Uterus (tissue), 2 donors: ENCODE results near the gene CERS6.

Experiments used
- CTCF ChIP-seq, 4 experiments: fragments of 200-600 bp in 2 of 4; fragments of 450-650 bp in 2 of 4; sonication (generic) in 2 of 4; IDR thresholded peaks; one replicate each; pipeline ENCODE4 v1.5.1; 2016 to 2019; ENCODE audit warnings: antibody characterized with exemption in 4 of 4, mild to moderate bottlenecking in 2 of 4, moderate library complexity in 1 of 4
- POLR2A ChIP-seq, 2 donors: fragments of 450-650 bp; IDR thresholded peaks; one replicate each; pipeline ENCODE4 v1.6.1; 2016; ENCODE audit warnings: antibody characterized with exemption in 2 of 2, mild to moderate bottlenecking in 1 of 2, moderate library complexity in 1 of 2

GRCh38 chr2:168475636-168476035 is 19.6 kb downstream of the CERS6 start:
- TF ChIP-seq CTCF (IDR thresholded peaks at IDR 0.05), result no peak
- no peak for TF ChIP-seq POLR2A (IDR thresholded peaks at IDR 0.05)
